ENCODE results near the gene HYAL2.

GRCh38 chr3:50338965-50339364 is 16.4 kb upstream of the HYAL2 start:
- TF ChIP-seq, protein P1, sequence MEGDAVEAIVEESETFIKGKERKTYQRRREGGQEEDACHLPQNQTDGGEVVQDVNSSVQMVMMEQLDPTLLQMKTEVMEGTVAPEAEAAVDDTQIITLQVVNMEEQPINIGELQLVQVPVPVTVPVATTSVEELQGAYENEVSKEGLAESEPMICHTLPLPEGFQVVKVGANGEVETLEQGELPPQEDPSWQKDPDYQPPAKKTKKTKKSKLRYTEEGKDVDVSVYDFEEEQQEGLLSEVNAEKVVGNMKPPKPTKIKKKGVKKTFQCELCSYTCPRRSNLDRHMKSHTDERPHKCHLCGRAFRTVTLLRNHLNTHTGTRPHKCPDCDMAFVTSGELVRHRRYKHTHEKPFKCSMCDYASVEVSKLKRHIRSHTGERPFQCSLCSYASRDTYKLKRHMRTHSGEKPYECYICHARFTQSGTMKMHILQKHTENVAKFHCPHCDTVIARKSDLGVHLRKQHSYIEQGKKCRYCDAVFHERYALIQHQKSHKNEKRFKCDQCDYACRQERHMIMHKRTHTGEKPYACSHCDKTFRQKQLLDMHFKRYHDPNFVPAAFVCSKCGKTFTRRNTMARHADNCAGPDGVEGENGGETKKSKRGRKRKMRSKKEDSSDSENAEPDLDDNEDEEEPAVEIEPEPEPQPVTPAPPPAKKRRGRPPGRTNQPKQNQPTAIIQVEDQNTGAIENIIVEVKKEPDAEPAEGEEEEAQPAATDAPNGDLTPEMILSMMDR (IDR thresholded peaks at IDR 0.05) = no peak
- TF ChIP-seq NPAS2 (CRISPR knock-in tag; IDR thresholded peaks at IDR 0.05; ENCODE audit: borderline replicate concordance) (no peak), REST (IDR thresholded peaks at IDR 0.05) (no peak), MYC (IDR thresholded peaks at IDR 0.05; ENCODE audit: borderline replicate concordance, low read length) (no peak), MAX (IDR thresholded peaks at IDR 0.05) (no peak), RAD21 (conservative IDR thresholded peaks at IDR 0.05 in 1 of 2, IDR thresholded peaks at IDR 0.05 in 1 of 2) (no peak), HEYL (CRISPR knock-in tag; IDR thresholded peaks at IDR 0.05) (no peak), POLR2A (IDR thresholded peaks at IDR 0.05; ENCODE audit: low read length) (no peak), CHD2 (IDR thresholded peaks at IDR 0.05; ENCODE audit: low read length, partially characterized antibody) (no peak), EP300 (IDR thresholded peaks at IDR 0.05) (no peak), SMC3 (IDR thresholded peaks at IDR 0.05) (no peak), RFX5 (IDR thresholded peaks at IDR 0.05) (no peak), HMGXB4 (CRISPR knock-in tag; IDR thresholded peaks at IDR 0.05; ENCODE audit: borderline replicate concordance) (no peak)
- TF ChIP-seq, protein P2, sequence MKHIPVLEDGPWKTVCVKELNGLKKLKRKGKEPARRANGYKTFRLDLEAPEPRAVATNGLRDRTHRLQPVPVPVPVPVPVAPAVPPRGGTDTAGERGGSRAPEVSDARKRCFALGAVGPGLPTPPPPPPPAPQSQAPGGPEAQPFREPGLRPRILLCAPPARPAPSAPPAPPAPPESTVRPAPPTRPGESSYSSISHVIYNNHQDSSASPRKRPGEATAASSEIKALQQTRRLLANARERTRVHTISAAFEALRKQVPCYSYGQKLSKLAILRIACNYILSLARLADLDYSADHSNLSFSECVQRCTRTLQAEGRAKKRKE (CRISPR knock-in tag; IDR thresholded peaks at IDR 0.05; ENCODE audit: low read depth) = no peak

Data from A549 (cell line).